T-helper 17 cell (primary cell): ENCODE measurements around the gene CD59. TPM values are rescaled to one million over a fixed set of nuclear protein-coding genes. Genes with fewer than 3 reads are reported as not detected.

ENCODE experiments used
- ATAC-seq: fragments of 150-1000 bp; cut with Tn5 transposase; 2 replicates; pipeline ENCODE4 v1.10.0; 2021; ENCODE audit warnings: mild to moderate bottlenecking, moderate library complexity
- DNase-seq, 3 donors: peaks; one replicate each; pipeline versions ENCODE4 v3.0.0 to v3.0.0-alpha.2; 2020 to 2021
- H3K9me3 ChIP-seq: one replicate; pipeline ENCODE4 v1.7.0; 2013; ENCODE audit warnings: low read length, mild to moderate bottlenecking; ENCODE audit not compliant: control insufficient read depth, poor library complexity, severe bottlenecking
- H3K27ac Mint-ChIP-seq: one replicate; pipeline ENCODE4 v1.8.0; 2022; ENCODE audit warnings: mild to moderate bottlenecking, moderate library complexity, mixed read lengths
- H3K27me3 Mint-ChIP-seq: one replicate; pipeline ENCODE4 v1.8.0; 2022; ENCODE audit warnings: mixed read lengths
- H3K36me3 Mint-ChIP-seq: one replicate; pipeline ENCODE4 v1.8.0; 2022; ENCODE audit warnings: low read depth, mixed read lengths
- H3K4me1 Mint-ChIP-seq: one replicate; pipeline ENCODE4 v1.8.0; 2022; ENCODE audit warnings: mild to moderate bottlenecking, mixed read lengths
- H3K4me3 Mint-ChIP-seq: one replicate; pipeline ENCODE4 v1.8.0; 2022; ENCODE audit warnings: mild to moderate bottlenecking, moderate library complexity, mixed read lengths
- total RNA-seq, 4 donors: library from RNA in 2 of 4; stranded (reverse) in 2 of 4; gene quantifications; one replicate each; pipeline ENCODE4 v1.2.3 and lab custom pipeline; 2022 to 2026

The CD59 gene, protein sequence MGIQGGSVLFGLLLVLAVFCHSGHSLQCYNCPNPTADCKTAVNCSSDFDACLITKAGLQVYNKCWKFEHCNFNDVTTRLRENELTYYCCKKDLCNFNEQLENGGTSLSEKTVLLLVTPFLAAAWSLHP
- total RNA-seq (10 to 100 TPM; 48.7 to 53.6 TPM), total RNA-seq (lab: John Stamatoyannopoulos, UW) (53.9 to 92.1 reads per million in 2 donors)

DNA sequence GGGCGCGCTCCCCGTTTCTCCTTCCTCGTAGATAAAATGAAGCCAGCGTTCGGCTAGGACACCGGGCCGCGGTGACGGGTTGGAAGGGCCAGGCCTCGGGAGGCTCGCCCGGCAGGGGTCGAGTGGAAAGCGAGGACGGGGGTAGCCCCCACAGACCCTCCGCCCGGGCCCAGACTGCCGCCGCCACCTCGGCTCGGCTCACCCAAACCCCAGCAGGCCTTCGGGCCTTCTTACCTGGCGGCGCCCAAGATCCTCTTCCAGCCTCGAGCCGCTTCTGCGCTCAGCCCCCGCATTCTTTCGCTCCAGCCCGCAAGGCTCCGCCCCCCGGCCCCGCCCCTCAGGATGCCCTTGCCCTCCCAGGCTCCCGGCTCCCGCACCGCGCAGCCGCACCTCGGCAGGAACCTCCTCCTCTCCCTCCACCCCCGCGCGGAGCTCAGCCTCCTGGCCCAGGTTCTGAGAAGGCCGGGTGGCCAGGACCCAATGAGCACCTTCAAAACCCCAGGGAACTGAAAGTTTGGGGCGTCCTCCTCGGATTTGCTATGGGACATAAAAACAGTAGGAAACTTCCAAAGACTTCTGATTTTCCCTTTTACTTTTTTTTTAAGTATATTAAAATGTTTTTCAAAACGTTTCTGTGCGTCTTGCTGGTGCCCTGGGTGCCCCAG lies at the start of gene CD59:
Gene CD59 (minus strand): TSS at position 276 of the 665 bp plus-strand sequence. CDS start 13,978 bp downstream, outside the sequence.
- Mint-ChIP-seq H3K27ac (peak within 1 kb of the TSS; percentile 92), H3K27me3 (no peaks in the 10 kb centered on the region), H3K4me1 (peaks cover 38% of the 10 kb centered on the region), H3K4me3 (peak within 1 kb of the TSS; percentile 91), H3K36me3 (no peaks in the 10 kb centered on the region)
- ATAC-seq (peak; percentile 79), DNase-seq (peak; percentile 76 to 92 (median 88))
- no peaks in the 10 kb centered on the region for H3K9me3 ChIP-seq

DNA sequence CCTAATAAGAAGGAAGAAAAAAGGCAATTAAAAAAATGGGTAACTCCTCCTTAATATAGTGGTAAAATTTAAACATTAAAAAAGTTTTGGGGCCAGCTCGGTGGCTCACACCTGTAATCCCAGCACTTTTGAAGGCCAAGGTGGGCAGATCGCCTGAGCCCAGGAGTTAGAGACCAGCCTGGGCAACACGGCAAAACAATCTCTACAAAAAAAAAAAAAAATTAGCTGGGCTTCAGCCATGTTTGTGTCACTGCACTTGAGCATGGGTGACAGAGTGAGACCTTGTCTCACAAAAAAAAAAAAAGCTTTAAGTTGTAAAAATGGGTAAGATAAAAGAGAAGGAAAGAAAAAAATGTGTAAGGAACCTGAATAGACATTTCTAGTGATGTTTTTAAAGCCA lies 49.4 kb upstream of the CD59 start:
- no peaks in the 10 kb centered on the region for H3K9me3 ChIP-seq
- H3K4me3 Mint-ChIP-seq = no peak overlapping the region
- no peak overlapping the region for H3K27ac Mint-ChIP-seq
- ATAC-seq = no peak
- H3K4me1 Mint-ChIP-seq = no peaks in the 10 kb centered on the region
- peaks cover 10% of the 10 kb centered on the region for H3K36me3 Mint-ChIP-seq
- no peak for DNase-seq
- H3K27me3 Mint-ChIP-seq = peaks cover 61% of the 10 kb centered on the region

DNA sequence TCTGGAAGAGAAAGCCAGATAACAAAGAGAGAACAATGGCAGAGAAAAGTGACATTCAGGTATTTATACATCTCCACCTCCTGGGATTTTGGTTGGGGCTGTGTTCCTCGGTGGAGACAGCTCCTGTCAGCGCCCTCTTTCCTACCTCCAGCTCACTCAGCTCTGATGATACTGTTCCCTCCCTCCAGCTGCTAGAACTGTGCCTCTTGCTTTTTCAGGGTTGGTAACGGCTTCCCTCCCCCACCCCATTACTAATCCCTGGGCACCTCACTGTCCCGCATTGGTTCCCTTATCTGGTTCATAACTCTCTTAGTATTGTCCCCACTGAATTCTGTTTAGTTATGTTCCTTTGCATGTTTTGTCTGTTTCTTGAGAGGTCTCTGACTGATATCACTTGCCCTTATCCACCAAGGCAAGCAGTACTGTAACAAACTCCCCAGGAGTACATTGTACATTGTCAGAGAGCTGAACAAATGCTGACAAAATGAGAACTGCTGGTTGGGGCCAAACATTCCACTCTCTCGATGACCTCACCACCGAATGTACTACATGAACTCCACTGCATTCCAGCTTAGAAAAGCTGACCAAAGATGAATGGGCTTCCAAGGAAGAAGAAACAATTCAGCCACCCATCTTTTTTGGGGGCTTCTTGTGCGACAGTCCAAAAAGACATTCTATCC lies 43.8 kb upstream of the CD59 start:
- Mint-ChIP-seq H3K27ac (no peak overlapping the region), H3K27me3 (peaks cover 41% of the 10 kb centered on the region), H3K4me3 (no peak overlapping the region), H3K4me1 (peaks cover 6% of the 10 kb centered on the region), H3K36me3 (peaks cover 10% of the 10 kb centered on the region)
- DNase-seq (no peak), ATAC-seq (no peak)
- no peaks in the 10 kb centered on the region for H3K9me3 ChIP-seq

DNA sequence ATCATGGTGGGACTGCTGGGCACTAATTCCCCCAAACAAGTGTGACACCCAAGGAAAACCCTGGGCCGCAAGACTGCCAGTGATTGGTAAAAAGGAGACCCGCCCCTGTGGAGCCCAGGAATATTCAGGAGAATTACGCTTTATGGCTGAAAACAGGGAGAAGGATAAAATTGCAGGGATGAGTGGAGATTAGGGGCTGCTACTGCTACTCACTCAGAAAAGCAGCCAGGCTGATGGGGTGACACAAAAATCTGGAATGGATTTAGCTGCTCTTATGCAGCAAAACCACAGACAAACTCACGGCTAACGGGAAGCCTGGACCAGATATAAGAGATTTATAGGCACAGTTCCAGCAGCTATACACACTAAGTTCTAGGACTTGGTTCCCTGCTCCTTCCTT lies 42.5 kb upstream of the CD59 start:
- no peaks in the 10 kb centered on the region for H3K9me3 ChIP-seq
- peaks cover 6% of the 10 kb centered on the region for H3K36me3 Mint-ChIP-seq
- H3K27ac Mint-ChIP-seq = peak overlapping the region; percentile 19
- DNase-seq (no peak), ATAC-seq (no peak)
- H3K4me1 Mint-ChIP-seq = peaks cover 12% of the 10 kb centered on the region
- H3K27me3 Mint-ChIP-seq = peaks cover 28% of the 10 kb centered on the region
- no peak overlapping the region for H3K4me3 Mint-ChIP-seq

DNA sequence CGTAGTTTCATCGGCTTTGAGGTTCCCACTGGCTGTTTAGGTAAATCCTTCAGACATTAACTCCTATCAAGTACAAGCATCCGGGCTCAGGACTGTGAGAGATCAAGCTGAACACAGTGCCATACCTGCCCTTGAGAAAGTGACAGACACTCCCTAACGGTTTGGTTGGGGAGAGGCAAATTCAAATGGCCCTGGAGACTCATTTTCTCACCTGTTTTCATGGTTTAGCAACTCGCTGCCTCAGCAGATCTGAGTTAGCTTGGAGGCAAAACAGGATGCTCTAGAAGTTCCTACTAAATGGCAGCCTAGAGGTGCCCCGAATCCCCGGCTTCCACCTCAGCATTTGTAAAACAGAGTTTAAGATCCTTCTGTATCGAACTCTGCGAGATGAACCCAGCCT lies 41.7 kb upstream of the CD59 start:
- Mint-ChIP-seq H3K4me3 (peak overlapping the region; percentile 5), H3K4me1 (peaks cover 16% of the 10 kb centered on the region), H3K27ac (peak overlapping the region; percentile 19), H3K27me3 (peaks cover 20% of the 10 kb centered on the region), H3K36me3 (peaks cover 6% of the 10 kb centered on the region)
- DNase-seq = no peak
- H3K9me3 ChIP-seq = no peaks in the 10 kb centered on the region
- peak; percentile 43 for ATAC-seq

DNA sequence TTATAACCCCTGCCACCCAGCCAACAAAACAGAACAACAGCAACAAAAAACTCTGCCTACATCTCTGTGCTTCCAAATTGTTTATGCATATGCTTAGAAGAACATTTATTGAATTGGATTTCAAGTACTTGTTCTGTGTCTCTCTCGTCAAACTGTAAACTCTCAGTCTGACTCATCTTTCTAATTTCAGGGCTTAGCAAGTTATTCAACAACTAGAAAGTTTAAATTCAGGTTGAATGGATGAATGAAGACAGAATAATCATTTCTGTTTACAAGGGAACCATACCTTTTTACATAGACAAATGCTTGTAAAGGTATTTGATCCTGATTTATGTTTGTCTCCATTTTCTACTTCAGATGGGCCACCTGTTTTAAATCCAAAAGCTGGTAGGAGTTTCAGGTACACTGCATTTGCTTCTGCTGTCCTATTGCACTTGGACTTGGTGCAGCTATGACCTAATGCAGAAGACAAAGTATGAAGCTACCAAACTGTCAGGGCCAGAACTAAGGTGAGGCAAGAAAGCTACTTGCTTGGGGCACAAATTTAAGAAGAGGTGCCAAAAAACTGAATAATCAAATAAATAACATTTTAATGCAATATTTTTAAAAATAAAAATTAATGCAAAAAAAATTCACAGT lies 39.7 kb upstream of the CD59 start:
- Mint-ChIP-seq H3K4me1 (peaks cover 25% of the 10 kb centered on the region), H3K27ac (peak overlapping the region; percentile 97), H3K4me3 (no peak overlapping the region), H3K27me3 (peaks cover 17% of the 10 kb centered on the region), H3K36me3 (peaks cover 11% of the 10 kb centered on the region)
- no peaks in the 10 kb centered on the region for H3K9me3 ChIP-seq
- no peak for DNase-seq
- no peak for ATAC-seq

DNA sequence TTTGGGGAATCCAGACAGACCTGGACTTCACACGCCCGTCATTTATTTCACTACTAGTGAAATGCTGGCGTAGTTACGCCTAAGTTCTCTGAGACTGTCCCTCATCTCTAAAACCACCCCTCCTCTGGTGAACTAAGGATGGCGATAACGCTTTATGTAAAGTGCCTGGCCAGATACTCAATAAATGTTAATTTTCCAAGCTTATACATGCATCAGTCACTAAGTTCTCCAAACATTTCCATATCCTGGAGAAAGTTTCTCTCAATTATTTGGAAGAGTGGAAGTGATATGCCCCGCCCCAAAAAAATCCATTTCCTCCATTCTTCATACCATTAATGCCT lies 39.2 kb upstream of the CD59 start:
- DNase-seq (no peak), ATAC-seq (no peak)
- H3K27ac Mint-ChIP-seq = peak overlapping the region; percentile 97
- no peaks in the 10 kb centered on the region for H3K9me3 ChIP-seq
- peaks cover 14% of the 10 kb centered on the region for H3K27me3 Mint-ChIP-seq
- H3K4me3 Mint-ChIP-seq = peak overlapping the region; percentile 97
- H3K4me1 Mint-ChIP-seq = peaks cover 26% of the 10 kb centered on the region
- H3K36me3 Mint-ChIP-seq = peaks cover 10% of the 10 kb centered on the region

DNA sequence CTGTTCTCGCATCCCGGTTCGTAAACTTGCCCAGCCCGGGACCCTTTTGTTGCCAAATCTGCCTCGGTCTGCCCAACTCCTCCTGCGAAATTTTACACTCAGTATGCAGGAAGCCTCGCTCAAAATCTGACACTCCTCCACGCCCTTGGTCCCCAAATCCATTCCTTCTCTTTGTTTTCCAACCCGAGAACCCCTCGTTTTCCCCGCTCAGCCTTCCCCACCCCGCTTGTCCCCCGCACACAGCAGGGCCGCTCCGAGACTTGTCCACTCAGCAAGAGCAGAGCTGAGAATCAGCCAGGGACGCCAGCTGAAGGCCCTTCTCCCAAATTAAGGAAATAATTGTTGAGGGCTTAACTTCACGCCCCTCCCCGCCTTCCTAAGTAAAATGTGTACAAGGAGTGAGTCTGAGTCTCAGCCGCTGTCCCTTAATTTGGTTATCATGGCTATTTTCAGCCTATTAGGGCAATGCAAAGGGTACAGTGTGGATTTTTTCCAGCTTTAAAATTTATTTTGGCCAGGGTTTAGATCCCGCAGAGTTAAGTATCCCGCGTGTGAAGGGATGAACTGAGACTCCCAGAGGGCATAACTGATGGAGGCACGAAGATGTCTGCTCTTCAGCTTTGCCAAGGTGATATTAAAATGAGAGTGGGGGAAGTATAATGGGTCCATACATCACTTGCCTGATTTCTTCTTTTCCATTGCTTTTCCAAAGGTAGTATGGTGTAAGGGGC lies 38.7 kb upstream of the CD59 start:
- peaks cover 9% of the 10 kb centered on the region for H3K27me3 Mint-ChIP-seq
- H3K36me3 Mint-ChIP-seq = peaks cover 10% of the 10 kb centered on the region
- ATAC-seq (no peak), DNase-seq (no peak)
- H3K4me3 Mint-ChIP-seq = peak overlapping the region; percentile 97
- peaks cover 31% of the 10 kb centered on the region for H3K4me1 Mint-ChIP-seq
- H3K9me3 ChIP-seq = no peaks in the 10 kb centered on the region
- H3K27ac Mint-ChIP-seq = peak overlapping the region; percentile 97

DNA sequence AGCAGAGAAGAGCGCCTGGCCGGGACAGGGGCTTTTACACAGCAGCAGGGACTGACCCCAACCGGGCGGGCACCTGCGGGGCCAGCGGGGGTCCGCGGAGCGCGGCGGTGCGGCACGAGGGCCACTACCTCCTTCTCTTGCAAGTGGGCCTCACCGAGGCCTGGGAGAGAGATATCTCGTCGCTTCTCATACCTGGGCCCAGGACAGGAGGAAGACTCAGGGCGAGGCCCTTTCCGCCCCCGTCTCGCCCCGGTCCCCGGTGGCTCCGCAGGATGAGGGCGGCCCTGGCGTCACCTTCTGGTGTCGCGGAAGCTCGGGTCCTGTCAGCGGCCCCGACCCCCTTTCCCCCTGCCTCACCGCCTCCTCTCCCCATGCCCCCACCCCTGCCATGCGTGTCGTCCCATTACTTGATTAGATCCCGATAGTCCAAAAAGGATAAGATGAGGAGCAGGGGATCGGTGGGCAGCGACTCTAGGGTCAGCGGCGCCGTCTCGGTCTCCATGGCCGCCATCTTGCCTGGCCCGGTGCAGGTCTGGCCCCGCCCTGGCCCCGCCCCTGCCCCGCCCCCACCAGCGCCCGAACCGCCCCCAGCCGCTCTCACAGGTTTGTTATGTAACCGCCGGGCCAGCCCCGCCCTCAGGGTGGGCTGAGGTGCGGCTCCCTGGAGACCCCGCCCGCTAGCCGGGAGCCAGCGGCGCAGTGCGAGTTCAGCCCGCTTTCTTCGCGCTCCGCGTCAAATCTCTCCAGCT lies 37.9 kb upstream of the CD59 start, which contains the start of gene FBXO3:
Gene FBXO3 (minus strand): TSS at position 534 of the 749 bp plus-strand sequence. CDS start 23 bp downstream, at position 511.
- ATAC-seq = peak; percentile 87
- Mint-ChIP-seq H3K27me3 (peaks cover 4% of the 10 kb centered on the region), H3K36me3 (peaks cover 14% of the 10 kb centered on the region), H3K27ac (peak within 1 kb of the TSS; percentile 97), H3K4me1 (peaks cover 36% of the 10 kb centered on the region), H3K4me3 (peak within 1 kb of the TSS; percentile 97)
- peak; percentile 80 to 90 (median 88) for DNase-seq
- H3K9me3 ChIP-seq = no peaks in the 10 kb centered on the region

DNA sequence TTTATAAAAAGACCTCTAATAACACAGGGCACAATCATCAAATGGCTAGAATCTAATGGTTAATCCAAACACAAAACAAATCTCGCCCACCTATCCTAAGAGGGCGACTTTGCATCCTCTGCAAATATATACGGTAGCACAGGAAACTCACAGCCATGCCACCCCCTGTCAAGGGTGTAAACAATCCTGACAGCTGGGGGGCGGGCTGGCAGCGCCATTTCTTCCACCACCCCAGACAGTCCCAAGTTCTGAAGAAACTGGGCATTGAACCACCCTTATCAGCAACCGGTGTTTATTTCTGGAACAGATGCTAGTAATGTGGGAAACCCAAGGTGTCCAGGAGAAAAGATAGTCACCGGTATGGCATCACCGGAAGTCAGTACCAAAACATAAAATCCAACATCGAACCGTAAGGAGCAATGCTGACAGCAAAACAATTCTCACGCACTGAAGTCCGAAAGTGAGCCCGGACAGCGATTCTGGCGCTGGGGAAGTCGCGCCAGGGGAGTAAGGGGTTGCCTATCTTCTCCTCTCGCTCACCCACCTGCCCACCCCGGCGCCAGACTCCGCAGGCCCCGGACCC lies 37.3 kb upstream of the CD59 start:
- no peaks in the 10 kb centered on the region for H3K9me3 ChIP-seq
- Mint-ChIP-seq H3K4me3 (peak overlapping the region; percentile 97), H3K27ac (peak overlapping the region; percentile 97), H3K36me3 (peaks cover 14% of the 10 kb centered on the region), H3K27me3 (no peaks in the 10 kb centered on the region), H3K4me1 (peaks cover 36% of the 10 kb centered on the region)
- ATAC-seq (peak; percentile 24), DNase-seq (peak in 1 of 3 donors; percentile 16)

DNA sequence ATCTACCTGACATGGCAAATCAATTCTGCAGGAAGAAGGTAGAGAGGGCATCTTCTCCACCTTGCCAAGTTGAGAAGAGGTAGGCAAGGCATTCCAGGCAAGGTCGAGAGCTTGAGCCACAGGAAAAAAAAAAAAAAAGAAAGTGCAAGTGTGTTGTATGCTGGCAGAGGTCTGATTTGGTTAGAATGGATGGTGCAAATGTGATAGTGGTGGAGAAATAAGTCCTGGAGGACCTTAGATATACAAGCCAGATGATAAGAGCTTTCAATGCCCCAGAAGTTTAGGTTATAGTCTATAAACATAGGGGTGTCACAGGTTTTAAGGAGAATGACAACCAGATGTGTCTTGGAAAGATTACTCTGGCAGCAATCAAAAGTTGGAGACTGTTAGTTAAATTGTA lies 36.6 kb upstream of the CD59 start:
- ATAC-seq = no peak
- H3K4me1 Mint-ChIP-seq = peaks cover 36% of the 10 kb centered on the region
- H3K27me3 Mint-ChIP-seq = no peaks in the 10 kb centered on the region
- H3K4me3 Mint-ChIP-seq = peak overlapping the region; percentile 97
- no peaks in the 10 kb centered on the region for H3K9me3 ChIP-seq
- peaks cover 14% of the 10 kb centered on the region for H3K36me3 Mint-ChIP-seq
- H3K27ac Mint-ChIP-seq = peak overlapping the region; percentile 97
- no peak for DNase-seq

DNA sequence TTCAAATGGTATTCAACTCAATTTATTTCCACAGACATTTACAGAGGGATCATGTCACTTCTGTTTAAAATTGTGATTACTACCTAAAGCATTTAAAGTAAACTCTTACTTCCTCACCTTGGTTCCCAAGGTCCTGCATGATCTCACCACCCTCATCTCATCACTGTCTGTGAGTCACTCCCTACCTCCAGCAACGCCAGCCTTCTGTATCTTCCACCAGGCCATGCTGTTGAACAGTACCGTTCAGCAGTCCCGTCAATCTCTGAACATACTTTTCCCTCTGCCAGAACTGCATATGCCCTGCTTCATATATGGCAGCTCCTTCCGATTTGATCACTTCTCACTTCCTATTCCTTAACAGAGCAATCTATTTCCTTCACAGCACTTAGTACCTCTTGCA lies 36.1 kb upstream of the CD59 start:
- H3K27ac Mint-ChIP-seq = peak overlapping the region; percentile 97
- no peaks in the 10 kb centered on the region for H3K27me3 Mint-ChIP-seq
- no peaks in the 10 kb centered on the region for H3K9me3 ChIP-seq
- H3K4me3 Mint-ChIP-seq = peak overlapping the region; percentile 97
- no peak for ATAC-seq
- H3K4me1 Mint-ChIP-seq = peaks cover 36% of the 10 kb centered on the region
- no peak for DNase-seq
- peaks cover 14% of the 10 kb centered on the region for H3K36me3 Mint-ChIP-seq
